ENCODE data around the gene ERCC6.

Gene ERCC6

DNA sequence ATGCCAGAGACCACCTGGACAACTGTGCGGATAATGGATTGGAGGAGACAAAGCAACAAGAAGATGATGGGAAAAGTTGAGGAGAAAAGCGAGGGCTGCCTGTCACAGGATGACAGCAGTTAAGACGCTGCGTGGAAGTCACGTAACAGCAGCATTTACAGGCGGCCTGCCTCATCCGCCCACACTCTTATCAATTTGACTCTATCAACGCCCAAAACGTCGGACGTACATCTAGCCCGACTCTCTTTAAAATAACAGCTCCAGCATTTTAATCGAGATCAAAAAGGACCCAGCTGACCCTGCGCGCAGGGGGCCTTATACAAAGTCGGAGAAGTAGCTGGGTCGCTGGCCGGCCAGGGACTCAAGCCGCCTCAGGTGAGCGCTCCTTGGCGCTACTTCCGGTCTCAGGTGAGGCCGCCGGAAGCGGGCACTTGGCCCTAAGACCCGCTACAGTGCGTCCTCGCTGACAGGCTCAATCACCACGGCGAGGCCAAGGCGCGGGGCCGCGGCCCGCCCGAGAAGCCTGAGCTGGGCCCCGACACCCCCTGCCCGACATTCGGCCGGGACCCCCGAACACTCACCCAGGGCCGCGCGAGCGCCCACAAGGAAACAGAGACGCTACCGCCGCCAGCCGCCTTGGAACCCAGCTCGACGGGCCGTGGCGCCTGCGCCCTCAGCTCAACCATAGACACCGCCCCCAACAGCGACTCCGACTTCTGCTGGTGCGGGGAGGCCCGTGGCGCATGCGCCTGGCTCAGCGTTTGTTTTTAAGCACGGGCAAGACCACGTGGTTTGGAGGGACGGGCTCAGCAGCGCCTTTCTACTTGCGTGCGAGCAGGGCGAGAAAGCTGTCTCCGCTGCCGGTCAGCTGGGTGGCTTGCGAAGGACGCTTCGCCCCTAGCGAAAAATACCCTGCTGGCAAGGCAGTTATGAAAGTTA, at the start of gene ERCC6:
Gene ERCC6, minus strand, starts transcription at position 741 of the 939 bp plus-strand sequence.
- DNase-seq, result peak; percentile 81

DNA sequence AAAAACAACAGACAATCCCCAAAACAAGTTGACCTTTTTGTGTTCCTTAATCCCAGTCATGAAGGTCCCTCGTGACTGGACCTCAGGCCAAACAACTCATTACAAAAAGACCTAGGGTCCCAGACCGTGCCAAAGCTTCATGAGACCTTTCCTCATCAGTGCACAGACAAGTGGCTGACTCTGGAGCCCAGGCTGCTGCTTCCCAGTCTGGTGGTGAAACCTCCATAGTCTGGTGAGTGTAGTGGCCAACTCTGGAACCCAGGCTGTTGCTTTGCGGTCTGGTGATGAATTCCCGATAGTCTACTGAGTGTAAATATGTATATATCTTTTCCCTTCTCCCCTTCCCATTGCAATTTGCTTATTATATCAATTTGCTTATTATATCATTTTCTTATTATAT, 49.1 kb upstream of the ERCC6 start:
- DNase-seq, result no peak

DNA sequence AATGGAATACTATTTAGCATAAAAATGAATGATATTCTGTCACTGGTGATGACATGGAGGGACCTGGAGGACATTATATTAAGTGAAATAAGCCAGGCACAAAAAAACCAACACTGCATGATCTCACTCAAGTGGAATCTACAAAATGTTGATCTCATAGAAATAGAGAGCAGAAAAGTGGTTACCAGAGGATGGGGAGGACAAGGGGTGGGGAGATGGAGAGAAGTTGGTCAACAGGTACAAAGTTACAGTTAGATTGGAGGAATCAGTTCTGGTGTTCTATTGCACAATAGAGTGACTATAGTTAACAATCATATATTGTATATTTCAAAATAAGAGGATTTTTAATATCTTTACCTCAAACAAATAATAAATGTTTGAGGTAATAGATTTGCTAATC, 46.5 kb upstream of the ERCC6 start:
- DNase-seq, result no peak

DNA sequence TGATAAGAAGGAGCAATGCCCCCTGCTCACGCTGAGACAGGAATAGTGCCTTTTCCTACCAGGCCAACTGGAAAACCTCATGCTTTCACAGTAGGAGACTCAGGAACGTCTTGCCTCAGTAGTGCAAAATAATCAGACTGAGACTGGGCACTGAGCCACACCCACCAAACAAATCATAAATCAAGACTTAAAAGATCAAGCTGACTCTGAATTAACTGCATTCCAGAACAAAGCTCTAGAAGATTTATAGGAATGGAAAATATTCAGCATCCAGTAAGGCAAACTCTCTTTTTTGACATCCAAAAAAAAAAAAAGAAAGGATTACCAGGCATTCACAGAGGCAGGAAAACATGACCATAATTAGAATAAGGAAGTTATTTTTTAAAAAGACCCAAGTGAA, 40.7 kb upstream of the ERCC6 start:
- DNase-seq, result no peak

DNA sequence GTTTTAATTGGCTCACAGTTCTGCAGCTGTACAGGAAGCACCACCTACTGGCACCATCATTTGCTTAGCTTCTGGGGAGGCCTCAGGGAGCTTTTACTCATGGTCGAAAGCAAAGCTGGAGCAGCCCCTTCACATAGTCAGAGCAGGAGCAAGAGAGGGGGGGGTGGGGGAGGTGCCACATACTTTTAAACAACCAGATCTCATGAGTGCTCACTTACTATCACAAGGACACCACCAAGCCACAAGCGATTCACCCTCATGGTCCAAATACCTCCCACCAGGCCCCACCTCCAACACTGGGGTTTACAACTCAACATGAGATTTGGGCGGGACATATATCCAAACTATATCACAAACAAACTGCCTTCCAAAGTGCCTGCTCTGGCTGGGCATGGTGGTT, 39.5 kb upstream of the ERCC6 start:
- DNase-seq, result no peak

DNA sequence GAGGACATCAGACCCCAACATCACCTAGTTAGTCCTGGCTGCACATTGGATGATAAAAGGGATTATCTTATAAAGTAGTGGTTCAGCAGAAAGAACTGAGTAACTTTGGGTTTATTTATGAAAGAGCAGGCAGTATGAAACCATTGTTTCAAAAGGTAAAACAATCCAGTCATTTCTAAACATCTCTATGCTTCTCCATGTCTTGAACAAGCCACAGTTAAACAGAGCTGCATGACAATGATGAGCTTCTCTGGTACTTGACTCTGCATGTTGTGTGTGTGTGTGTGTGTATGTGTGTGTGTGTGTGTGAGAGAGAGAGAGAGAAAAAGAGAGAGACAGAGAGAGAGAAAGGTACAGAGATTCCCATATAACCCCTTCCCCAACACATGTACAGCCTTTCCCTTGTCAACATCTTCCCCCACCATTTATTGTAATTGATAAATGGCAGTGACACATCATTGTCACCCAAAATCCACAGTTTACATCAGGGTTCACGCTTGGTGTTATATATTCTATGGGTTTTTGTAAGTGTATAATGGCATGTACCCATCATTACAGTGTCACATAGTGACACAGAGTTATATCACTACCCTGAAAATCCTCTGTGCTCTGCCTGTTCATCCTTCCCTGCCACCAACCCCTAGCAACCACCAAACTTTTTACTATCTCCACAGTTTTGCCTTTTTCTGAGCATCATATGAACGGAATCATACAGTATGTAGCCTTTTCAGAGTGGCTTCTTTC, 38.4 kb upstream of the ERCC6 start:
- DNase-seq, result no peak

DNA sequence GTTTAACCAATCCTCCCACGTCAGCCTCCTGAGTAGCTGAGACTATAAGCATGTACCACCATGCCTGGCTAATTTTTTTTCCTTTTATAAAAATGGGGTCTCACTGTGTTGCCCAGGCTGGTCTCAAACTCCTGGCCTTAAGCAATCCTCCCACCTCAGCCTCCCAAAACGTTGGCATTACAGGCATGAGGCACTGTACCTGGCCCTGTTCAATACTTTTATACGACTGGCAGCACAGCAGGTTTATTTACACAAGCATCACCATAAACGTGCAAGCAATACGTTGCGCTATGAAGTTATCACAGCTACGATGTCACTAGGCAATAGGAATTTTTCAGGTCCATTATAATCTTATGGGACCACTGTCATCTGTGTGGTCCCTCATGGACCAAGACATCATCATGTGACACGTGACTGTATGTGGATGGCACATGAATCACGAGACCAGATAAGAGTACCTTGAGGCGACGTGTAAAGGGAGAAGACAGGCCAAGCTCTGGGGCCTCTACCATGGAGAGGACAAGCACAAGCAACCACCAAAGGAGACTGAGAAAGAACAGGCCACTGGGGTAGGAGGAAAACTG, 36.7 kb upstream of the ERCC6 start:
- no peak for DNase-seq

DNA sequence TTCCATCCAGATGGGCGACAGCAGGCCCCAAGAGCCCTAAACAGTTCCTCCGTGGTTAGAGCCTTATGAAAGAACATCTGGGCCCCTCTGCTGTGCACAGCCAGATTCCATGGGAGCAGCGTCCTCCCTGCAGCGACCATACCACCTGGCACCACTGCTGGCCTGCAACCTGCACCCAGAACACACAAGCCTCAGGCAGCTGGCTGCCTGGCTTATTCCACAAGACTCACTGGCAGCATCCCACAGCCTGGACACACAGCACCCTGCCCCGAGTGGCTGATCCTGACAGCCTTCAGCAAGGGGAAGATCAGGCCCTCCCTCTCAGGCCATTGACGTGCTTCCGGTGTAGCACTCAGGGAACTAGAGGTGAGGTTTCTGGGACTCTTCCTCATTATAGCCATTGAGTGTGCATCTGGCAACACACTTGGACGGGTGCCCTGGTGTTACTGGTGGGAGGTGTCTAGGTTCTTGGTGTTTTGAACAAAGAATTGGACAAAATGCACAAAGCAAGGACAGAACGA, 33.7 kb upstream of the ERCC6 start:
- DNase-seq, result peak; percentile 18

DNA sequence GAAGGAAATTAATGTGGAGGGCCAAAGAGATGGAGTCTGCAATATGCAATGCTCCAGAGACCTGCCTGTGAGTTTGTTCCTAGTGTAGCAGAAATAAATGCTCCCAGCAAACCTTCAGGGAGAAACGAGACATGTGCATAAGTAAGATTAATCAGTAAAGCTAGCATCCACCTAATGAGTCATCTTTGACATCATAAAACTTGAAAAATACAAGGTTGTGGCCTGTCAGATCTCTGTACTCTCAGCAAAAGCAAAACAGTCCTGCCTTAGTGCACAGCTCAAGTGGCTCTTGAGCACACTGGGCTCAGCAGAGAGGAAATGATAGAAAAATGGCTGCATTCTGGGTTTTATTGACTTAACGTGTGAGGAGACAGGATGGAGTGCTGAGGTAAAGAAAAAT, 32.5 kb upstream of the ERCC6 start:
- no peak for DNase-seq

DNA sequence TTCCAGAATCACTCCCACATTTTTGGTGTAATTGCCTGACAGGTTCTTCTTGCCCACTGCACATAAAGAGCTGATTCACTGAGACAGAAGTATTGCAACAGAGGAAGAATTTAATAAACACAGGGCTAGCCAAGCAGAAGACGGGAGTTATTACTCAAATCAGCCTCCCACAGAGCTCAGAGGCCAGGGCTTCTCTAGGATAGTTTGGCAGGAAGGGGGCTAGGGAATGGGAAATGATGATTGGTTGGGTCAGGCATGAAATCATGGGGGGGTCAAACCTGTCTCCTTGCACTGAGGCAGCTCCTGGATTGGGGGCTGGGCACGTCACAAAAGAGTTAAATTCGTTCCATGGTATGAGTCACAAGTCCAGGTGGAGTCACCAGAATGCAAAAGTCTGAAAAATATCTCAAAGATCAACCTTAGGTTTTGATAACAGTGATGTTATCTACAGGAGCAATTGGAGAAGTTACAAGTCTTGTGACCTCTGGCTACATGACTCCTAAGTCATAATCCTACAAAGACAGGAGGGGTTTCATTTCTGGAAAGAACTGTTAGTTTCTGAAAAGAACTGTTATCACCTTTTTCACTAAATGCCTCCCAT, 30.2 kb upstream of the ERCC6 start:
- no peak for DNase-seq

DNA sequence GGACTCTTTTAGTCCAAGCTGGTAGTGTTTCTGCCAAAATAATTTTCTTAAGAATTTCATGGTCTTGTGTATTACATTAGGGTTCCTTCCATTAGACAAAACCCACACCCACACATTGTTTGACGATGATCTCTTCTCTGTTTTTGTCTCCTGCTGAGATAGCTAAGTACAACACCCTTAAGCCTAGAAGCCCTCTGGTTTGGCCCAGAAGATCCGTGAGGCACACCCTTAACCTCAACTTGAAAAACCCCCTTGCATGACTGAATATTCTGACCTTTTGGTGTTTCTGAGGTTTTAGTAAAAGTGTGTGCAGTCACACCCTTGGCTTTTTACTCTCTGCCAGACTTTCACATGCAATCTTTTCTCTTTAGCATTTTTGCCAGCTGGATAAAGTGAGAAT, 29.3 kb upstream of the ERCC6 start:
- no peak for DNase-seq

DNA sequence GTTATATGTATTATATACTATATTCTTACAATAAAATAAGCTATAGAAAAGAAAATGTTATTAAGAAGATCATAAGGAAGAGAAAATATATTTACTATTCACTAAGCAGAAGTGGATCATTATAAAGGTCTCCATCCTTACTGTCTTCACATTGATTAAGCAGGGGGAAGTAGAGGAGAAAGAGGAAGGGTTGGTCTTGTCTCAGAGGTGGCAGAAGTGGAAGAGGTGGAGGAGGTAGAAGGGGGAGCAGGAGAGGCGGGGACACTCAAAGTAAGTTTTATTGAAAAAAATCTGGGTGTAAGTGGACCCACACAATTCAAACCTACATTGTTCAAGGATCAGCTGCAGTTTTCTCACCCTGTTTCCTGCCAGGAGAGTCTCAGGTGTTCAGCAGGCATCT, 28.9 kb upstream of the ERCC6 start:
- no peak for DNase-seq

DNA sequence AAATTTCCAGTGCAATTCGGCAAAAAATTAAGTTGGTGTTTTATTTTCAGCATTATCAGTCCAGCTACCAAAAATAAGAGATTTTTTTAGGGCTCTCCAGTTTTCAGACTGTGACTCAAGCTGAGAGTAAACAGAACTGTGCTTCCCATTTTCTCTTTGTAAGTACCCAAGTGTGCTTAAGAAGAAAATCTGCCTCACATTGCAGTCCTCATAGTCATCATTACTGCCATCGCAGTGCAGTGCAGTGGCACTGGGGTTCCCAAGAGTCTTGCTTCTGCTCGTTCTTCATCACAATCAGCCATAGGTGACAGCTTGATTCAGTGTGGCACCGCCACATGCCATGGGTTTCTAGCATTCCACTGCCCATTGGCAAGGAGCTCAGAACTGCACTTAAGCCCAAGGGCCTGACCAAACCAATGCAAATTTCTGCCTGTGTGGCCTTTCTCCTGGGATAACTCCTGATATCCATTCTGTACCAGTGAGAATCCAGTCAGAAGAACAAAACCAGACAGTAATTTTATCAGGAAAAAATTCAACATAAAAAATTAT, 25.6 kb upstream of the ERCC6 start:
- DNase-seq, result no peak

DNA sequence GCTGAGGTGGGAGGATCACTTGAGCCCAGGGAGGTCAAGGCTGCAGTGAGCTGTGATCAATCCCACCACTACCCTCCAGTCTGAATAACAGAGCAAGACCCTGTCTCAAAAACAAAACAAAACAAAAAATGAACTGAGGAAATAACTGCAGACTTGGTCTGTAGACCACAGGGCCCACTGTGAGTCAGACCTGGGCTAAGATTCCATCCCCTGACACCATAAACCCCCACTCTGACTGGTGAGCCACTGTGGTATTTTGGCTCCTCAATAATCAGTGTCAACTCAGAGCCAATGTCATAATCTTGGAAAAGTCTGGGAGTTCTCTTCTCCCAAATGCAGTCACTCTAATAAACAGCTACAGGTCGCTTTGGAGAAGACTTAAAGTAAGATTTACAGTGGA, 24.0 kb upstream of the ERCC6 start:
- DNase-seq, result no peak

DNA sequence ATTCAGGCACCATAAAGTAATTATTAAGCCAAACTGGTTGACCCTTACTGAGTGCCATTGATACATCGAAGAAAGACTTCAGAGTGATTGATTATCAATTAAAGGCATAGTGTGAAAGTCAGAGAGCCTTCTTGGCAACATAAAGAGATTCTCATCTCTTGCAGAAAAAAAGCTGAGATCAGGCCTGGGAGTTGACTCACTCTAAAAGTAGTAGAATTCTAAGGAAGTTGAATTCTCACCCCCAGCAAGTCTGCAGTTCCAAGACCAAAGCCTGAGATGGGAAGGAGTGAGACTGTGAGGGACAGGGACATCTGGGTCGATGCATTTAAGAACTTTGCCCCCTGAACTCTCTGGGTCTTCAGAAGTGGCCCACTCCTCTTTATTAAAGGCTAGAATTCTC, 21.6 kb upstream of the ERCC6 start:
- no peak for DNase-seq

DNA sequence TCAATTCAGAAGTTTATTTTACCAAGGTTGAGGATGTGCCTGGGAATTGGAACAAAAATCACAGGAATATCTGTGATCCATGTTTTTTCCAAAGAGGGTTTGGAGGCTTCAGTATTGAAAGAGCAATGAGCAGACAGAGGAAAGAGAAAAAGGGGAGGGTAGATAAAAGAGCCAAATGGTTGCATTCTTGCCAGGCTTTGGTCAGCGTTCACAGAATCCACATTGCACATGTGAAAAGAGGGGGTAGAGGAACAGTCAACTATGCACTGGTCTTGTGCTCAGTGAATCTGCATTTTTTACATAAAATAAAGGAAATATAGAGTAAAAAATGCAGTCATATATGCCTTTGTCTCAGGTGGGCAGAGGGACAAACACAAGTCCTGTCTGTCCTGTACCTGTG, 20.6 kb upstream of the ERCC6 start:
- DNase-seq, result no peak

DNA sequence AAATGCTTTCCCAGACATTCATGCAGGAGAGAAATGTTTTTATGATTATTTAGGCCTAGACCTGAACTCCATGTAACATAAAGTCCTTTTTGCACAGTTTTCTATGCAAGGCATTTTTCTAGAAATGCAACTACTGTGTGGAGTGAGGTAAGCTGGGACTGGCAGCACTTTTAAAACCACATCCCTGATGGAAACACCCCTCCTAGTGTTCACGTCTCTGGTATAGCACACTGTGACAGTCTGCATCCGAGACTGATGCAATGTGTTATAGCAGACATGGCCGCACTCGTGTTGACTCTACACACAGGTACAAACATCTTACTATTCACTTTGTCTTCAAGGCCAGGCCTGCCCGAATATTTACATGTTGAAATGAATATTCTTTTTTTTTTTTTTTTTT, 19.3 kb upstream of the ERCC6 start:
- no peak for DNase-seq

DNA sequence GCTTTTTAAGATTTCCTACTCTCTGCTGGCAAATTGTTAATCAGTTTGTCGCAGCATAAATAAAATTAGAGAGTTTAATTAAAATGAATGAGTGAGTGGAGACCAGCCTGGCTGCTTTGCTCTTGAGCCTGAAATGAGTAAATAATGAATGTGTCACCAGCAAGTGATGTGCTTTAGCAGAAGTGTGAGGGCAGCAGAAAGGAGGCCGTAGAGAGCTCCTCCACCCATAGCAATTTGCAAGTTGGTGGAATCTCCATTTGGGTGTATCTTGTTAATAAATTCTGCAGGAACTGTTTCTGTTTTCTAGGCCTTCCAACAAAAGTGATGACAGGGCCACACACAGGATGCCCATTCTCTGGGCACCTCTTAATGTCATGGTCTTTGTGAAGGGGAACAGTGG, 18.8 kb upstream of the ERCC6 start:
- DNase-seq, result no peak

DNA sequence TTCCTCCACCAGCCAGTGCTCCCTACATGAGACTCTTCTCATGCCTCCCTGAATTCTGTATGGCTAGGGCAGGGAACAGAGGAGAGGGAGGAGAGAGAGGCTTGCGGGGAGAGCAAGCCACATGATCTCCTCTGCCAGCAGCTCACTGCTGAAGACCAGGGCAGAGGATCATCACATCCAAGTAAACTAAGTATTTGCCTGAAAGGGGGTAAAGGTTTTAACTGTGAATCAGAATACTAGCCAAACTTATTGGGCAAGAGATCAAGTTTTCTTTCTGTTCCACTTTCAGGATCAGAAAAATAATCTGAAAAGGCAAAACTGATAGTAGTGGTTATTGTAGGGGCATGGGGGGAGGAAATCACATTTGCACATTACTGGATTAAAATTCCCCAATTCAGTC, 17.8 kb upstream of the ERCC6 start:
- no peak for DNase-seq

DNA sequence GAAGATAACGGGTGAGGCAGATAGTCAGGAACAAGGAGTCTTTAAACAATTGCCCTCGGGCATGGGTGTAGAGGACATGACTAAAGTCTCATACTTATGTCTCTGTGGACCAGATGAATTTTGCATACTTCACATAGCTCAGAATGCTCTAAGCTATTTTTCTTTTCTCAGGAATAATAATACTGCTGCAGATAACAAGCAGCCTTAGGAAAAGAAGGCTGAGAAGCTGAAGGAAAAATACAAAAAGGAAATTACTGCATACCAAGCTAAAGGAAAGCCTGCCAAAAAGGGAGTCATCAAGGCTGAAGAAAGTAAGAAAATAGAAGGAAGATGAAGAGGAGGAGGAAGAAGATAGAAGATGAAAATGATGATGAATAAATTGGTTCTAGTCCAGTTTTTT, 13.4 kb upstream of the ERCC6 start:
- no peak for DNase-seq

DNA sequence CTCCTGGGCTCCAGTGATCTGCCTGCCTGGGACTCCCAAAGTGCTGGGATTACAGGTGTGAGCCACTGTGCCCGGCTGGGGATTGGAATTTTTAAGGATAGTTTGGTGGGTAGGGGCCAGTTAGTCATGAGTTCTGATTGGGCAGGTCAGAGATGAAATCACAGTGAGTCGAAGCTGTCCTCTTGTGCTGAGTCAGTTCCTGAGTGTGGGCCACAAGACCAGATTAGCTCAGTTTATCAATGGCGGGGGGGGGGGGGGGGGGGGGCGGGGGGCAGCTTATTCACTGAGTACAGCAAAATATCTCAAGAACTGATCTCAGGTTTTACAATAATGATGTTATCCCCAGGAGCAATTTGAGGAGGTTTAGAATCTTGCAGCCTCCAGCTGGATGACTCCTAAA, 11.6 kb upstream of the ERCC6 start:
- DNase-seq, result no peak

DNA sequence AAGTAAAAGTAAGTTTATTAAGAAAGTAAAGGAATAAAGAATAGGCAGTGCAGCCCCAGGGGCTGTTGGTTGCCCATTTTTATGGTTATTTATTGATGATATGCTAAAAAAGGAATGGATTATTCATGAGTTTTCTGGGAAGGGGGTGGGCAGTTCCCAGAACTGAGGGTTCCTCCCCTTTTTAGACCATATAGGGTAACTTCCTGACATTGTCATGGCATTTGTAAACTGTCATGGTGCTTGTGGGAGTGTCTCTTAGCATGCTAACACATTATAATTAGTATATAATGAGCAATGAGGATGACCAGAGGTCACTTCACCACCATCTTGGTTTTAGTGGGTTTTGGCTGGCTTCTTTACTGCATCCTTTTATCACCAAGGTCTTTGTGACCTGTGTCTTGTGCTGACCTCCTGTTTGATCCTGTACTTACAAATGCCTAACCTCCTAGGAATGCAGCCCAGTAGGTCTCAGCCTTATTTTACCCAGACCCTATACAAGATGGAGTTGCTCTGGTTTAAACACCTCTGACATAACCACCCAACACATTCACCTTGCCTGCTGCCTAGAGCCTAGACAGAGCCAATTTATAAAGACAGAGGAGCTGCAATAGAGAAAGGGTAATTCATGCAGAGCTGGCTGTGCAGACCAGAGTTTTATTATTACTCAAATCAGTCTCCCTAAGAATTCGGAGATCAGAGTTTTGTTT, 10.9 kb upstream of the ERCC6 start:
- DNase-seq, result no peak

Measured in NCI-H1694 (cell line).